GM12891 (cell line): Measurements from ENCODE around the gene NXN.

Experiments
- PAX5 ChIP-seq: IDR thresholded peaks from 2 replicates; pipeline ENCODE4 v1.6.1; 2011; ENCODE audit warnings: low read length, moderate library complexity, mild to moderate bottlenecking; ENCODE audit not compliant: insufficient read depth, severe bottlenecking
- POLR2A ChIP-seq: IDR thresholded peaks from 2 replicates; pipeline ENCODE4 v1.6.1; 2011; ENCODE audit warnings: low read depth, low read length, control low read depth
- POLR2AphosphoS5 ChIP-seq: IDR thresholded peaks from 2 replicates; pipeline ENCODE4 v1.6.1; 2011; ENCODE audit warnings: low read depth, low read length, control low read depth
- POU2F2 ChIP-seq: IDR thresholded peaks from 2 replicates; pipeline ENCODE4 v1.6.1; 2011; ENCODE audit warnings: low read depth, mild to moderate bottlenecking, control low read depth, low read length, moderate library complexity
- SPI1 ChIP-seq: IDR thresholded peaks from 2 replicates; pipeline ENCODE4 v1.6.1; 2011; ENCODE audit warnings: low read depth, low read length, control low read depth
- TAF1 ChIP-seq: IDR thresholded peaks from 2 replicates; pipeline ENCODE4 v1.6.1; 2011; ENCODE audit warnings: low read depth, low read length, control low read depth

DNA sequence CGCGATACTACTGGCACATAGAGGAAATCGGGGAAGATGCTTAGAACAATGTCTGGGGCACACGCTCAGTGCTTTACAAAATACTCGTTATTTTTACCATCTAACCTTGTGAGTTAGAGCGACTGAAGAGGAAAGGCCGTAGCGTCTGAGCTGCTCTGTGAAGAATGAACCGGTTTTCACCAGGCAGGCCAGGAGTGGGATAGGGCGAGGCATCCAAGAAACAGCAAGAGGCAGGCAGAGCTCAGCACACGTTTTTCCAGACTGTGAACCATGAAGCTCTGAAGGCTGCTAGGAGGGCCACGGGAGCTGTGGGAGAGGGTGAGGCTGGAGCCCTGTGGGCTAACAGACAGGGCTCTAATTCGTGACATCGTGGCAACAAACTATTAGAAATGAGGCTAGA, 101.9 kb downstream of the NXN start:
- TF ChIP-seq TAF1 (no peak), POLR2A (no peak), SPI1 (no peak), POLR2AphosphoS5 (no peak), POU2F2 (no peak), PAX5 (no peak)
